H1 (cell line): ENCODE data around the gene ANKS1B. TPM values are rescaled to one million over a fixed set of nuclear protein-coding genes. Genes with fewer than 3 reads are reported as not detected.

Source experiments
- CTCF ChIA-PET: fragments of 300-600 bp; sonication (Branson Sonifier 250); formaldehyde crosslinking; loops from one replicate; lab custom pipeline; 2021; ENCODE audit not compliant: partially characterized antibody; lab: Charles Lee
- POLR2A ChIA-PET: fragments of 300-600 bp; sonication (Branson Sonifier 250); formaldehyde crosslinking; loops from one replicate; lab custom pipeline; 2021; ENCODE audit warnings: inconsistent platforms; ENCODE audit not compliant: partially characterized antibody; lab: Charles Lee
- DNase-seq, 2 experiments: peaks; one replicate each; pipeline versions ENCODE4 v3.0.0 to v3.0.0-alpha.2; 2010 to 2022; ENCODE audit warnings: low spot score in 2 of 2, low read depth in 1 of 2, mixed read lengths in 1 of 2
- FAIRE-seq: peaks from 2 replicates; lab custom pipeline; 2011; peaks lifted over from hg19 to GRCh38; lab: Jason Lieb, UNC
- H2AFZ ChIP-seq: 2 replicates; pipeline ENCODE4 v1.8.1; 2012; ENCODE audit warnings: low read length, inconsistent platforms
- H2AK5ac ChIP-seq: 2 replicates; pipeline ENCODE4 v1.6.1; 2013; ENCODE audit warnings: low read depth, low read length
- H2BK120ac ChIP-seq: replicated peaks from 2 replicates; pipeline ENCODE3; 2013; ENCODE audit warnings: low read depth, low read length, inconsistent platforms
- H2BK12ac ChIP-seq: 2 replicates; pipeline ENCODE4 v1.6.1; 2013; ENCODE audit warnings: low read depth, low read length
- H2BK15ac ChIP-seq: 2 replicates; pipeline ENCODE4 v1.6.1; 2013; ENCODE audit warnings: low read length
- H2BK20ac ChIP-seq: 2 replicates; pipeline ENCODE4 v1.6.1; 2013; ENCODE audit warnings: low read length
- H2BK5ac ChIP-seq: 2 replicates; pipeline ENCODE4 v1.6.1; 2013; ENCODE audit warnings: low read depth, low read length
- H3K14ac ChIP-seq: 2 replicates; pipeline ENCODE4 v1.6.1; 2013; ENCODE audit warnings: inconsistent platforms; ENCODE audit not compliant: insufficient read length
- H3K18ac ChIP-seq: 2 replicates; pipeline ENCODE4 v1.6.1; 2013; ENCODE audit warnings: low read length; ENCODE audit errors: extremely low read depth
- H3K23ac ChIP-seq: 2 replicates; pipeline ENCODE4 v1.6.1; 2013; ENCODE audit warnings: inconsistent platforms; ENCODE audit not compliant: insufficient read length
- H3K23me2 ChIP-seq: 2 replicates; pipeline ENCODE4 v1.6.1; 2013; ENCODE audit warnings: low read depth, low read length
- H3K27ac ChIP-seq: 2 replicates; pipeline ENCODE4 v1.6.1; 2011; ENCODE audit warnings: low read depth, low read length, inconsistent platforms
- H3K27me3 ChIP-seq, 4 experiments: replicated peaks in 1 of 4; 1 replicate in 1 of 4; 2 replicates in 3 of 4; pipeline versions ENCODE4 v1.6.1 to v1.8.1; 2011 to 2013; ENCODE audit warnings: low read length in 3 of 4, mild to moderate bottlenecking in 3 of 4, inconsistent platforms in 2 of 4, mixed read lengths in 2 of 4, moderate library complexity in 1 of 4; ENCODE audit not compliant: control insufficient read depth in 3 of 4, insufficient read depth in 3 of 4; ENCODE audit errors: extremely low read depth in 1 of 4
- H3K36me3 ChIP-seq, 4 experiments: 2 replicates each; pipeline versions ENCODE4 v1.6.1 to v1.8.1; 2011 to 2013; ENCODE audit warnings: mild to moderate bottlenecking in 4 of 4, low read length in 3 of 4, moderate library complexity in 2 of 4, control low read depth in 1 of 4, inconsistent platforms in 1 of 4; ENCODE audit not compliant: insufficient read depth in 4 of 4, control insufficient read depth in 2 of 4
- H3K4ac ChIP-seq: replicated peaks from 2 replicates; pipeline ENCODE3; 2013; ENCODE audit warnings: low read length, low read depth, mixed read lengths, inconsistent platforms; ENCODE audit not compliant: insufficient read length
- H3K4me1 ChIP-seq, 4 experiments: replicated peaks in 1 of 4; 1 replicate in 1 of 4; 2 replicates in 3 of 4; pipeline versions ENCODE4 v1.6.1 to v1.8.1; 2011 to 2013; ENCODE audit warnings: low read length in 3 of 4, inconsistent platforms in 2 of 4, mixed read lengths in 1 of 4; ENCODE audit not compliant: insufficient read depth in 4 of 4, control insufficient read depth in 3 of 4
- H3K4me2 ChIP-seq, 2 experiments: 2 replicates each; pipeline versions ENCODE4 v1.6.1 to v1.8.1; 2011 to 2013; ENCODE audit warnings: low read depth in 2 of 2, low read length in 2 of 2, control low read depth in 1 of 2, inconsistent platforms in 1 of 2, mild to moderate bottlenecking in 1 of 2; ENCODE audit not compliant: insufficient read depth in 1 of 2
- H3K4me3 ChIP-seq, 4 experiments: fragments of 200-600, 300-600 bp in 1 of 4; sonication (generic), shearing (Covaris generic), sonication (Bioruptor Twin) in 1 of 4; 2 replicates each; pipeline versions ENCODE4 v1.5.1 to v1.8.1; 2011 to 2016; ENCODE audit warnings: low read length in 4 of 4, low read depth in 3 of 4, control low read depth in 2 of 4, inconsistent platforms in 2 of 4, mild to moderate bottlenecking in 2 of 4, mixed read lengths in 1 of 4, moderate library complexity in 1 of 4; ENCODE audit not compliant: insufficient read depth in 2 of 4; ENCODE audit errors: extremely low read depth in 1 of 4
- H3K56ac ChIP-seq: replicated peaks from 2 replicates; pipeline ENCODE3; 2013; ENCODE audit warnings: low read depth, mild to moderate bottlenecking, mixed read lengths, low read length, inconsistent platforms; ENCODE audit not compliant: insufficient read length
- H3K79me1 ChIP-seq: 2 replicates; pipeline ENCODE4 v1.6.1; 2013; ENCODE audit warnings: low read depth, low read length, control low read depth
- H3K79me2 ChIP-seq, 2 experiments: 2 replicates each; pipeline versions ENCODE4 v1.6.1 to v1.8.1; 2012 to 2013; ENCODE audit warnings: low read length in 2 of 2, mild to moderate bottlenecking in 2 of 2, inconsistent platforms in 1 of 2; ENCODE audit not compliant: insufficient read depth in 2 of 2, control insufficient read depth in 1 of 2
- H3K9ac ChIP-seq, 4 experiments: replicated peaks in 1 of 4; 1 replicate in 1 of 4; 2 replicates in 3 of 4; pipeline versions ENCODE4 v1.6.1 to v1.8.1; 2011 to 2013; ENCODE audit warnings: low read depth in 3 of 4, low read length in 3 of 4, control low read depth in 2 of 4, mild to moderate bottlenecking in 2 of 4, moderate library complexity in 2 of 4, inconsistent platforms in 1 of 4; ENCODE audit errors: extremely low read depth in 1 of 4
- H3K9me3 ChIP-seq, 2 experiments: 2 replicates each; pipeline versions ENCODE4 v1.6.1 to v1.8.1; 2012 to 2013; ENCODE audit warnings: mild to moderate bottlenecking in 2 of 2, moderate library complexity in 2 of 2, control low read depth in 1 of 2, inconsistent platforms in 1 of 2, low read depth in 1 of 2, low read length in 1 of 2, mixed read lengths in 1 of 2; ENCODE audit not compliant: insufficient read depth in 2 of 2
- H4K20me1 ChIP-seq, 2 experiments: replicated peaks in 1 of 2; 2 replicates each; pipeline versions ENCODE3 to v1.8.1; 2011 to 2013; ENCODE audit warnings: inconsistent platforms in 2 of 2, low read length in 2 of 2, mild to moderate bottlenecking in 1 of 2; ENCODE audit not compliant: insufficient read depth in 2 of 2, control insufficient read depth in 1 of 2
- H4K5ac ChIP-seq: 2 replicates; pipeline ENCODE4 v1.6.1; 2013; ENCODE audit warnings: low read length, low read depth, mixed read lengths, inconsistent platforms; ENCODE audit not compliant: insufficient read length
- H4K8ac ChIP-seq: 2 replicates; pipeline ENCODE4 v1.8.0; 2013; ENCODE audit warnings: mild to moderate bottlenecking, moderate library complexity, low read length, inconsistent platforms; ENCODE audit not compliant: insufficient read depth; ENCODE audit errors: extremely low read depth
- H4K91ac ChIP-seq: replicated peaks from 2 replicates; pipeline ENCODE3; 2013; ENCODE audit warnings: low read length, mixed read lengths, inconsistent platforms; ENCODE audit not compliant: insufficient read length
- BCL11A ChIP-seq, 2 experiments: IDR thresholded peaks; one replicate each; pipeline ENCODE4 v1.6.1; 2011; ENCODE audit warnings: low read depth in 2 of 2, low read length in 2 of 2, mild to moderate bottlenecking in 2 of 2
- CHD2 ChIP-seq: IDR thresholded peaks from 2 replicates; pipeline ENCODE4 v1.6.1; 2012; ENCODE audit warnings: low read length, improper control_type of control experiment
- CTBP2 ChIP-seq: IDR thresholded peaks from 2 replicates; pipeline ENCODE4 v1.7.0; 2011; ENCODE audit warnings: borderline replicate concordance, mild to moderate bottlenecking, moderate library complexity, mixed read lengths, low read length; ENCODE audit not compliant: insufficient read depth, insufficient read length
- EGR1 ChIP-seq: IDR thresholded peaks from 2 replicates; pipeline ENCODE4 v1.6.1; 2011; ENCODE audit warnings: low read depth, low read length, borderline replicate concordance
- KDM5A ChIP-seq: fragments of 200-600 bp; IDR thresholded peaks from 2 replicates; pipeline ENCODE4 v1.7.1; 2012; ENCODE audit warnings: mild to moderate bottlenecking, low read length, inconsistent platforms, mixed read lengths
- NRF1 ChIP-seq: IDR thresholded peaks from 2 replicates; pipeline ENCODE4 v1.6.1; 2011; ENCODE audit warnings: mild to moderate bottlenecking, low read depth, low read length, improper control_type of control experiment
- SP2 ChIP-seq: IDR thresholded peaks from 2 replicates; pipeline ENCODE4 v1.6.1; 2012; ENCODE audit warnings: mild to moderate bottlenecking, low read length, inconsistent platforms
- SP4 ChIP-seq: IDR thresholded peaks from 2 replicates; pipeline ENCODE4 v1.6.1; 2012; ENCODE audit warnings: low read length, inconsistent platforms
- TBP ChIP-seq: IDR thresholded peaks from 2 replicates; pipeline ENCODE4 v1.6.1; 2011; ENCODE audit warnings: low read depth, low read length, improper control_type of control experiment
- WGBS, 2 experiments: shearing (Covaris generic) in 1 of 2; methylation state at CpG; one replicate each; pipeline versions ENCODE4 v1.1.6 to v1.1.7; 2013 to 2015; ENCODE audit warnings: low lambda C conversion rate in 2 of 2, mixed read lengths in 2 of 2, inconsistent platforms in 1 of 2, low coverage in 1 of 2, missing lambda C conversion rate in 1 of 2; ENCODE audit not compliant: insufficient replicate concordance in 2 of 2, insufficient coverage in 1 of 2, insufficient read length in 1 of 2; ENCODE audit errors: extremely low coverage in 1 of 2, missing lambda C conversion rate in 1 of 2; 5-methylcytosine and 5-hydroxymethylcytosine counted together
- polyA plus RNA-seq, 7 experiments: library from polyadenylated mRNA; depleted of rRNA in 3 of 7; stranded (reverse) in 5 of 7; unstranded in 2 of 7; fragments of >200 nt in 5 of 7; fragments of 200-250 nt in 2 of 7; gene quantifications; 1 replicate in 5 of 7; 2 replicates in 1 of 7; 4 replicates in 1 of 7; pipeline versions ENCODE4 v1.2.1 to v1.2.3, GENCODE V29; 2011 to 2013; ENCODE audit warnings: missing spikeins in 2 of 7, mixed read lengths in 2 of 7
- total RNA-seq: library from RNA; stranded (reverse); fragmentation: NEBNext Ultra II Directional; extraction: Animal tissue kit (Norgen Biotek cat#: 25700); gene quantifications from 2 replicates; pipeline ENCODE4 v1.2.1, GENCODE V29; 2021

ANKS1B gene
- total and polyA plus RNA-seq, 2 of the 8 experiments (the other 6 are each of a cell fraction or from before 2014, with no cell fraction given), result 2.7 to 6.1 TPM

DNA sequence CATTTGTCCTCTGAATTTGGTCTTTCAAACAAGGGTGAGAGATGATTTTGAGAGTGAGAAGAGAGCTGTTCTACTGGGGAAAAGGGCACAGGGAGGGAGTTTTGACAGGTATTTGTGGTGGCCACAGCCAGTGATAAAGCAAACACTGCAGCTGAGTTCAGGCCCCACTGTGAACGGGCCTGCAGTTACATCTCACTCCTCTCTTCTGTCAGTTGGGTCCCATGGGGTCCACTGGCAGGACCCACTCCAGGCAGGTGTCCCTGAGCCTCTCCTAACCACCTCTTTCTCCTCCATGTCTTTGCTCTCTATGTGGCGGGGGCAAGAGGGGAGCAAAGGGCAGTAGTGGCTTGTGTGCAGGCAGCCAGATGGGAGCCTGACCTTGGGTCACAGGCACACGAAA, 1044.8 kb downstream of the ANKS1B start:
- Histone ChIP-seq H3K23ac (no peak overlapping the region), H2BK5ac (no peak overlapping the region), H2AFZ (no peak overlapping the region), H3K56ac (no peak overlapping the region), H3K27me3 (no peaks in the 10 kb centered on the region), H2BK12ac (no peak overlapping the region), H4K91ac (no peak overlapping the region), H3K79me2 (no peaks in the 10 kb centered on the region), H4K20me1 (no peaks in the 10 kb centered on the region), H3K14ac (no peak overlapping the region), H4K5ac (no peak overlapping the region), H2BK15ac (no peak overlapping the region; the same call in 1 of the 2 replicates), H3K23me2 (no peaks in the 10 kb centered on the region; the same call in 1 of the 2 replicates), H3K4me3 (no peak overlapping the region), H3K4me1 (peaks cover 0 to 7% (median 2%) of the 10 kb centered on the region in 4 experiments; a peak in 2 of 7 replicates), H4K8ac (no peak overlapping the region), H3K79me1 (no peaks in the 10 kb centered on the region), H3K27ac (no peak overlapping the region), H3K9ac (no peak overlapping the region), H2BK20ac (no peak overlapping the region), H3K18ac (no peak overlapping the region), H3K4ac (no peak overlapping the region), H2BK120ac (no peak overlapping the region), H3K9me3 (no peaks in the 10 kb centered on the region), H2AK5ac (no peak overlapping the region), H3K36me3 (no peaks in the 10 kb centered on the region), H3K4me2 (no peak overlapping the region)
- CTCF ChIA-PET, result interaction anchor here (0.6 to 4.7 kb wide), 32 partner anchors 9 to 363 kb away, joined by 3 to 37 read pairs (median 5); no protein-coding TSS in a partner anchor
- POLR2A ChIA-PET, result no interaction called here
- TF ChIP-seq SP2 (no peak), SP4 (no peak), BCL11A (IDR thresholded peaks at IDR 0.05; ENCODE audit: low read depth in 2 of 2, low read length in 2 of 2) (no peak), TBP (no peak), EGR1 (no peak), KDM5A (no peak), CTBP2 (no peak), NRF1 (no peak), CHD2 (no peak)
- DNase-seq (no peak), FAIRE-seq (no peak)
- 90% methylated on average over 3 of the region's 3 CpGs; no CpG with 5 or more reads in 1 of the 2 experiments for WGBS, 2 experiments
